GM23338 (cell line): ENCODE results near the gene ZMYM4. TPM values are rescaled to one million over a fixed set of nuclear protein-coding genes. Genes with fewer than 3 reads are reported as not detected.
A peak's percentile ranks its signal among the peaks of the same experiment; 100 is the strongest.

ENCODE experiments used
- ATAC-seq: fragments of 200-7000 bp; cut with Tn5 transposase; 3 replicates; pipeline ENCODE4 v1.9.1; 2020
- DNase-seq: peaks from one replicate; pipeline ENCODE4 v3.0.0-alpha.2; 2015; ENCODE audit warnings: low spot score
- H2AFZ ChIP-seq: fragments of 200-600 bp; sonication (generic); 2 replicates; pipeline ENCODE4 v1.8.0; 2016; ENCODE audit warnings: antibody characterized with exemption, mild to moderate bottlenecking, moderate library complexity
- H3F3A ChIP-seq: fragments of 200-600 bp; sonication (generic); replicated peaks from 2 replicates; pipeline ENCODE4 v1.8.0; 2017; ENCODE audit warnings: antibody characterized with exemption, mixed run types, low read depth
- H3K27ac ChIP-seq: fragments of 200-600 bp; sonication (generic); 2 replicates; pipeline ENCODE4 v1.6.1; 2016; ENCODE audit warnings: low read depth
- H3K27me3 ChIP-seq: fragments of 200-600 bp; sonication (generic); 2 replicates; pipeline ENCODE4 v1.8.0; 2016; ENCODE audit warnings: mild to moderate bottlenecking, mixed run types, moderate library complexity; ENCODE audit not compliant: insufficient read depth
- H3K36me3 ChIP-seq: fragments of 200-600 bp; sonication (generic); 2 replicates; pipeline ENCODE4 v1.8.0; 2016; ENCODE audit warnings: mild to moderate bottlenecking; ENCODE audit not compliant: insufficient read depth
- H3K4me1 ChIP-seq: fragments of 200-600 bp; sonication (generic); 2 replicates; pipeline ENCODE4 v1.8.0; 2016; ENCODE audit warnings: mild to moderate bottlenecking, moderate library complexity; ENCODE audit not compliant: insufficient read depth
- H3K4me2 ChIP-seq: fragments of 200-600 bp; sonication (generic); 2 replicates; pipeline ENCODE4 v1.7.1; 2017; ENCODE audit warnings: mixed run types
- H3K4me3 ChIP-seq: fragments of 200-600 bp; sonication (generic); 2 replicates; pipeline ENCODE4 v1.6.1; 2016; ENCODE audit warnings: mixed run types
- H3K79me2 ChIP-seq: fragments of 200-600 bp; sonication (generic); replicated peaks from 2 replicates; pipeline ENCODE4 v1.8.0; 2017; ENCODE audit warnings: mild to moderate bottlenecking; ENCODE audit not compliant: insufficient read depth
- H3K9me2 ChIP-seq: fragments of 200-600 bp; sonication (generic); 2 replicates; pipeline ENCODE4 v1.8.0; 2017; ENCODE audit not compliant: insufficient read depth
- H4K20me1 ChIP-seq: fragments of 200-600 bp; sonication (generic); replicated peaks from 2 replicates; pipeline ENCODE4 v1.8.0; 2017; ENCODE audit warnings: mild to moderate bottlenecking; ENCODE audit not compliant: insufficient read depth
- H3K27ac Mint-ChIP-seq: 2 replicates; pipeline ENCODE4 v1.8.0; 2020; ENCODE audit warnings: inconsistent platforms, mild to moderate bottlenecking, moderate library complexity, mixed read lengths
- H3K27me3 Mint-ChIP-seq: 3 replicates; pipeline ENCODE4 v1.8.0; 2022; ENCODE audit warnings: low read depth, mild to moderate bottlenecking, moderate library complexity, mixed read lengths, inconsistent platforms; ENCODE audit not compliant: insufficient read depth, poor library complexity
- H3K36me3 Mint-ChIP-seq: 3 replicates; pipeline ENCODE4 v1.8.0; 2021; ENCODE audit warnings: low read depth, mild to moderate bottlenecking, inconsistent platforms, moderate library complexity, mixed read lengths
- H3K4me1 Mint-ChIP-seq: 3 replicates; pipeline ENCODE4 v1.8.0; 2020; ENCODE audit warnings: mild to moderate bottlenecking, inconsistent platforms, mixed read lengths
- H3K4me3 Mint-ChIP-seq: 3 replicates; pipeline ENCODE4 v1.8.0; 2021; ENCODE audit warnings: moderate library complexity, mild to moderate bottlenecking, inconsistent platforms, mixed read lengths
- H3K9me3 Mint-ChIP-seq: 3 replicates; pipeline ENCODE4 v1.8.0; 2020; ENCODE audit warnings: moderate library complexity, mild to moderate bottlenecking, inconsistent platforms, mixed read lengths
- CREB1 ChIP-seq: fragments of 250-450 bp; sonication (Bioruptor Pico); IDR thresholded peaks from 2 replicates; pipeline ENCODE4 v1.5.0; 2020; ENCODE audit warnings: low read depth, mild to moderate bottlenecking, moderate library complexity
- EZH2 ChIP-seq: fragments of 200-600 bp; sonication (generic); IDR thresholded peaks from one replicate; pipeline ENCODE4 v1.8.0; 2017; ENCODE audit warnings: antibody characterized with exemption, mild to moderate bottlenecking, low read depth; ENCODE audit not compliant: unreplicated experiment
- NANOG ChIP-seq: IDR thresholded peaks from 2 replicates; pipeline ENCODE4 v1.6.1; 2016; ENCODE audit warnings: antibody characterized with exemption, borderline replicate concordance
- POLR2AphosphoS5 ChIP-seq: IDR thresholded peaks from 2 replicates; pipeline ENCODE4 v1.6.1; 2016; ENCODE audit warnings: antibody characterized with exemption, low read depth
- STAT1 ChIP-seq: IDR thresholded peaks from one replicate; pipeline ENCODE4 v1.6.1; 2016; ENCODE audit warnings: antibody characterized with exemption; ENCODE audit not compliant: unreplicated experiment
- ZNF114 ChIP-seq: fragments of 250-450 bp; sonication (Bioruptor Pico); IDR thresholded peaks from 2 replicates; pipeline ENCODE4 v1.5.0; 2020; ENCODE audit warnings: mild to moderate bottlenecking, moderate library complexity
- ZNF331 ChIP-seq: fragments of 250-450 bp; sonication (Bioruptor Pico); IDR thresholded peaks from 2 replicates; pipeline ENCODE4 v1.5.0; 2020; ENCODE audit warnings: low read depth, mild to moderate bottlenecking, moderate library complexity
- polyA plus RNA-seq: library from polyadenylated mRNA; unstranded; fragments of >200 nt; fragmentation: Nextera tagmentation; extraction: Ambion mirVana; gene quantifications from 2 replicates; pipeline ENCODE4 v1.2.1, GENCODE V29; 2016
- total RNA-seq: library from RNA; depleted of rRNA; stranded (reverse); fragments of >200 nt; shearing (Covaris generic); gene quantifications from 2 replicates; pipeline ENCODE4 v1.2.3, GENCODE V29; 2014
- TF ChIP-seq, protein P1 (sequence below), 2 experiments: fragments of 200-600 bp in 1 of 2; sonication (generic) in 1 of 2; conservative IDR thresholded peaks; 2 replicates each; pipeline versions ENCODE4 v1.5.1 to v1.6.1; 2016 to 2017; ENCODE audit warnings: antibody characterized with exemption in 2 of 2, low read depth in 2 of 2, mild to moderate bottlenecking in 2 of 2, moderate library complexity in 1 of 2
- TF ChIP-seq, protein P2 (sequence below): IDR thresholded peaks from one replicate; pipeline ENCODE4 v1.6.1; 2018; ENCODE audit warnings: antibody characterized with exemption; ENCODE audit not compliant: unreplicated experiment

The ZMYM4 gene
- total and polyA plus RNA-seq, 2 experiments from 2014 or later: 65.4 to 68.5 TPM

DNA sequence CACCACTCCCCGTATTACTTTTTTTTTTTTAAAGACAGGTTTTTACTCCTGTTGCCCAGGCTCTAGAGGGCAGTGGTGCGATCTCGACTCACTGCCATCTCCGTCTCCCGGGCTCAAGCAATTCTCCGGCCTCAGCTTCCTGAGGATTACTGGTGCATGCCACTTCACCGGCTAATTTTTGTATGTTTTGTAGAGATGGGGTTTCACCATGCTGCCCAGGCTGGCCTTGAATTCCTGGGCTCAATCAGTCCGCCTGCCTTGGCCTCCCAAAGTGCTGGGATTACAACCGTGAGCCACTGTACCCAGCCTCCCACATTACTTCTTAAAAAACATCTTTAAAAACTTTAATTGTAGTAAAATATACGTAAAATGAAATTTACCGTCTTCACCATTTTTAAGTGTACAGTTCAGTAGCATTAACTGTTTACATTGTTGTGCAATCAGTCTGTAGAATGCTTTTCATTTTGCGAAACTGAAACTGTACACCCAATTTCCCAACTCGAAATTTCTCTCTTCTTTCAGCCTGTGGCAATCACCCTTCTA is 77.0 kb downstream of the ZMYM4 start:
- Mint-ChIP-seq H3K4me3 (no peak overlapping the region), H3K36me3 (no peaks in the 10 kb centered on the region), H3K27me3 (no peaks in the 10 kb centered on the region), H3K9me3 (no peaks in the 10 kb centered on the region), H3K4me1 (peaks cover 3% of the 10 kb centered on the region; the same call in 2 of the 3 replicates), H3K27ac (no peak overlapping the region)
- H3K9me2 ChIP-seq: no peaks in the 10 kb centered on the region
- H3K27ac ChIP-seq: no peak overlapping the region
- no peaks in the 10 kb centered on the region for H3K4me1 ChIP-seq
- ATAC-seq (peak; percentile 70), DNase-seq (peak; percentile 64)
- TF ChIP-seq, protein P1, sequence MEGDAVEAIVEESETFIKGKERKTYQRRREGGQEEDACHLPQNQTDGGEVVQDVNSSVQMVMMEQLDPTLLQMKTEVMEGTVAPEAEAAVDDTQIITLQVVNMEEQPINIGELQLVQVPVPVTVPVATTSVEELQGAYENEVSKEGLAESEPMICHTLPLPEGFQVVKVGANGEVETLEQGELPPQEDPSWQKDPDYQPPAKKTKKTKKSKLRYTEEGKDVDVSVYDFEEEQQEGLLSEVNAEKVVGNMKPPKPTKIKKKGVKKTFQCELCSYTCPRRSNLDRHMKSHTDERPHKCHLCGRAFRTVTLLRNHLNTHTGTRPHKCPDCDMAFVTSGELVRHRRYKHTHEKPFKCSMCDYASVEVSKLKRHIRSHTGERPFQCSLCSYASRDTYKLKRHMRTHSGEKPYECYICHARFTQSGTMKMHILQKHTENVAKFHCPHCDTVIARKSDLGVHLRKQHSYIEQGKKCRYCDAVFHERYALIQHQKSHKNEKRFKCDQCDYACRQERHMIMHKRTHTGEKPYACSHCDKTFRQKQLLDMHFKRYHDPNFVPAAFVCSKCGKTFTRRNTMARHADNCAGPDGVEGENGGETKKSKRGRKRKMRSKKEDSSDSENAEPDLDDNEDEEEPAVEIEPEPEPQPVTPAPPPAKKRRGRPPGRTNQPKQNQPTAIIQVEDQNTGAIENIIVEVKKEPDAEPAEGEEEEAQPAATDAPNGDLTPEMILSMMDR (conservative IDR thresholded peaks at IDR 0.05; ENCODE audit: low read depth in 2 of 2): peak; percentile 52 to 62
- TF ChIP-seq ZNF331 (CRISPR knock-in tag): no peak
- no peaks in the 10 kb centered on the region for H3F3A ChIP-seq
- no peak overlapping the region for H3K4me3 ChIP-seq
- no peaks in the 10 kb centered on the region for H3K27me3 ChIP-seq
- no peak overlapping the region for H3K4me2 ChIP-seq
- H2AFZ ChIP-seq: no peak overlapping the region
- peaks cover 4% of the 10 kb centered on the region for H4K20me1 ChIP-seq
- H3K36me3 ChIP-seq: no peaks in the 10 kb centered on the region
- peaks cover 87% of the 10 kb centered on the region for H3K79me2 ChIP-seq

DNA sequence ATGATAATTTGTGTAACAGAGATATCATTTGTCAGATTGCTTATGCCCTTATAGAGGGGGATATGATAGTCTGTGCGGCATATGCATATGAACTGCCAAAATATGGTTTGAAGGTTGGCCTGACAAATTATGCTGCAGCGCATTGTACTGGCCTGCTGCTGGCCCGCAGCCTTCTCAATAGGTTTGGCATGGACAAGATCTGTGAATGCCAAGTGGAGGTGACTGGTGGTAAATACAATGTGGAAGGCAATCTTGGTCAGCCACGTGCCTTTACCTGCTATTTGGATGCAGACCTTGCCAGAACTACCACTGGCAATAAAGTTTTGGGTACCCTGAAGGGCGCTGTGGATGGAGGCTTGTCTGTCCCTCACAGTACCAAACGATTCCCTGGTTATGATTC is 82.4 kb downstream of the ZMYM4 start:
- no peak overlapping the region for H3K4me3 Mint-ChIP-seq
- no peaks in the 10 kb centered on the region for H3F3A ChIP-seq
- ATAC-seq: no peak
- H3K4me3 ChIP-seq: no peak overlapping the region
- H3K36me3 ChIP-seq: no peaks in the 10 kb centered on the region
- no peaks in the 10 kb centered on the region for H3K27me3 Mint-ChIP-seq
- no peak overlapping the region for H2AFZ ChIP-seq
- peaks cover 2% of the 10 kb centered on the region; the same call in 2 of the 3 replicates for H3K36me3 Mint-ChIP-seq
- no peak overlapping the region for H3K27ac Mint-ChIP-seq
- peaks cover 12% of the 10 kb centered on the region for H3K4me1 Mint-ChIP-seq
- H3K27me3 ChIP-seq: no peaks in the 10 kb centered on the region
- TF ChIP-seq ZNF114 (no peak), EZH2 (no peak), NANOG (no peak), ZNF331 (CRISPR knock-in tag) (no peak)
- no peaks in the 10 kb centered on the region; the same call in 2 of the 3 replicates for H3K9me3 Mint-ChIP-seq
- H4K20me1 ChIP-seq: no peaks in the 10 kb centered on the region
- no peaks in the 10 kb centered on the region for H3K4me1 ChIP-seq
- no peak overlapping the region for H3K4me2 ChIP-seq
- H3K79me2 ChIP-seq: peaks cover 75% of the 10 kb centered on the region
- DNase-seq: no peak
- H3K27ac ChIP-seq: peak overlapping the region; percentile 5; the same call in 1 of the 2 replicates
- no peaks in the 10 kb centered on the region for H3K9me2 ChIP-seq

DNA sequence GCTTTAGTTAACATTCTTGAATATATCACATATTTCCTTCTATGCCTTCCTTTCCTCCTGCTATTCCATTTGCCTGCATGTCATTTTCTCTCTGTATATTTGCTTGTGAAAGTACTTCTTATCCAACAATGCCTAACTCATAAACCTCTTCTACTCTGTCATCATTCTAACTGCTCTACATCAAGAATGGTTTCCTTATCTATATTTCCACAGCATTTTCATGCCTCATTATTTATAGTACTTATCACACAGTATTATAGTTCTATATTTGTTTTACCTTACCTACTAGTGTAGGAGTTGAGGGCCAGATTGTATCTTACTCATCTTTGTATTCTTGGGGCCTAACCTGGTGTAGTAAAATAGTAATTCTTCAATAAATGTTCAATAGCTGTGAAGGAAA is 91.5 kb downstream of the ZMYM4 start:
- H3K27ac Mint-ChIP-seq: peak overlapping the region; percentile 25; the same call in 1 of the 2 replicates
- H3K4me1 Mint-ChIP-seq: peaks cover 43% of the 10 kb centered on the region
- Histone ChIP-seq H3F3A (no peaks in the 10 kb centered on the region), H3K4me3 (no peak overlapping the region), H3K9me2 (no peaks in the 10 kb centered on the region), H4K20me1 (no peaks in the 10 kb centered on the region), H3K4me1 (peaks cover 31% of the 10 kb centered on the region), H3K27ac (no peak overlapping the region), H3K79me2 (peaks cover 38% of the 10 kb centered on the region), H3K36me3 (no peaks in the 10 kb centered on the region), H3K4me2 (0 out of 2 replicates have a peak overlapping the region, but pooled peaks have one; percentile 12), H3K27me3 (no peaks in the 10 kb centered on the region), H2AFZ (no peak overlapping the region)
- no peak overlapping the region for H3K4me3 Mint-ChIP-seq
- no peaks in the 10 kb centered on the region; the same call in 2 of the 3 replicates for H3K9me3 Mint-ChIP-seq
- no peaks in the 10 kb centered on the region for H3K27me3 Mint-ChIP-seq
- DNase-seq (no peak), ATAC-seq (no peak)
- H3K36me3 Mint-ChIP-seq: peaks cover 15% of the 10 kb centered on the region
- TF ChIP-seq EZH2 (no peak), POLR2AphosphoS5 (no peak), ZNF331 (CRISPR knock-in tag) (no peak), CREB1 (CRISPR knock-in tag) (no peak), NANOG (no peak), STAT1 (no peak), ZNF114 (no peak)
- TF ChIP-seq, protein P1 (conservative IDR thresholded peaks at IDR 0.05; ENCODE audit: low read depth in 2 of 2): no peak
- TF ChIP-seq, protein P2, sequence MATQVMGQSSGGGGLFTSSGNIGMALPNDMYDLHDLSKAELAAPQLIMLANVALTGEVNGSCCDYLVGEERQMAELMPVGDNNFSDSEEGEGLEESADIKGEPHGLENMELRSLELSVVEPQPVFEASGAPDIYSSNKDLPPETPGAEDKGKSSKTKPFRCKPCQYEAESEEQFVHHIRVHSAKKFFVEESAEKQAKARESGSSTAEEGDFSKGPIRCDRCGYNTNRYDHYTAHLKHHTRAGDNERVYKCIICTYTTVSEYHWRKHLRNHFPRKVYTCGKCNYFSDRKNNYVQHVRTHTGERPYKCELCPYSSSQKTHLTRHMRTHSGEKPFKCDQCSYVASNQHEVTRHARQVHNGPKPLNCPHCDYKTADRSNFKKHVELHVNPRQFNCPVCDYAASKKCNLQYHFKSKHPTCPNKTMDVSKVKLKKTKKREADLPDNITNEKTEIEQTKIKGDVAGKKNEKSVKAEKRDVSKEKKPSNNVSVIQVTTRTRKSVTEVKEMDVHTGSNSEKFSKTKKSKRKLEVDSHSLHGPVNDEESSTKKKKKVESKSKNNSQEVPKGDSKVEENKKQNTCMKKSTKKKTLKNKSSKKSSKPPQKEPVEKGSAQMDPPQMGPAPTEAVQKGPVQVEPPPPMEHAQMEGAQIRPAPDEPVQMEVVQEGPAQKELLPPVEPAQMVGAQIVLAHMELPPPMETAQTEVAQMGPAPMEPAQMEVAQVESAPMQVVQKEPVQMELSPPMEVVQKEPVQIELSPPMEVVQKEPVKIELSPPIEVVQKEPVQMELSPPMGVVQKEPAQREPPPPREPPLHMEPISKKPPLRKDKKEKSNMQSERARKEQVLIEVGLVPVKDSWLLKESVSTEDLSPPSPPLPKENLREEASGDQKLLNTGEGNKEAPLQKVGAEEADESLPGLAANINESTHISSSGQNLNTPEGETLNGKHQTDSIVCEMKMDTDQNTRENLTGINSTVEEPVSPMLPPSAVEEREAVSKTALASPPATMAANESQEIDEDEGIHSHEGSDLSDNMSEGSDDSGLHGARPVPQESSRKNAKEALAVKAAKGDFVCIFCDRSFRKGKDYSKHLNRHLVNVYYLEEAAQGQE: no peak
